Psoas muscle (tissue), 8 donors: ENCODE measurements around the gene IL36G. TPM values are rescaled to one million over a fixed set of nuclear protein-coding genes. Genes with fewer than 3 reads are reported as not detected.
A peak's percentile ranks its signal among the peaks of the same experiment; 100 is the strongest.

ENCODE experiments used
- ATAC-seq, 4 donors: fragments of 200-7000 bp; cut with Tn5 transposase; one replicate each; pipeline ENCODE4 v1.9.1; 2020; ENCODE audit warnings: moderate library complexity in 3 of 4, mild to moderate bottlenecking in 2 of 4
- DNase-seq, 2 donors: peaks; one replicate each; pipeline ENCODE4 v3.0.0-alpha.2; 2020
- H3K27ac ChIP-seq: fragments of 200-600 bp; one replicate; pipeline ENCODE4 v1.8.0; 2022
- H3K27me3 ChIP-seq, 3 donors: fragments of 200-600 bp in 1 of 3; one replicate each; pipeline versions ENCODE4 v1.6.1 to v1.8.0; 2013 to 2022; ENCODE audit warnings: low read length in 2 of 3, mild to moderate bottlenecking in 2 of 3, moderate library complexity in 1 of 3; ENCODE audit not compliant: insufficient read depth in 3 of 3
- H3K36me3 ChIP-seq, 2 donors: fragments of 200-600 bp in 1 of 2; one replicate each; pipeline versions ENCODE4 v1.6.1 to v1.8.0; 2013 to 2022; ENCODE audit warnings: low read depth in 1 of 2, mild to moderate bottlenecking in 1 of 2, moderate library complexity in 1 of 2; ENCODE audit not compliant: insufficient read depth in 1 of 2
- H3K4me1 ChIP-seq: fragments of 200-600 bp; one replicate; pipeline ENCODE4 v1.8.0; 2022
- H3K4me3 ChIP-seq: fragments of 200-600 bp; one replicate; pipeline ENCODE4 v1.8.0; 2022; ENCODE audit warnings: mild to moderate bottlenecking
- H3K9me3 ChIP-seq: fragments of 200-600 bp; one replicate; pipeline ENCODE4 v1.8.0; 2022
- WGBS, 3 donors: extraction: QIAGEN DNeasy Blood & Tissue Kit; methylation state at CpG; one replicate each; pipeline versions ENCODE4 v1.1.6 to v1.1.7; 2013; 5-methylcytosine and 5-hydroxymethylcytosine counted together
- intact Hi-C, 2 donors: fragments of 100-400 bp; cut with DNase I; formaldehyde crosslinking; loops; one replicate each; pipeline versions ENCODE4 v1.11.0 to v1.14.2; 2022
- polyA plus RNA-seq, 3 donors: library from polyadenylated mRNA; stranded (reverse); fragments of 200-250 nt; gene quantifications; one replicate each; pipeline ENCODE4 v1.2.3, GENCODE V29; 2013
- total RNA-seq, 4 donors: library from RNA; stranded (reverse); fragmentation: NEBNext Ultra II Directional in 2 of 4; extraction: Animal tissue kit (Norgen Biotek cat#: 25700) in 2 of 4; gene quantifications; one replicate each; pipeline versions ENCODE4 v1.2.1 to v1.2.4, GENCODE V29; 2021 to 2023
- TF ChIP-seq, protein P1 (sequence below): fragments of 200-600 bp; IDR thresholded peaks from one replicate; pipeline ENCODE4 v1.8.0; 2022; ENCODE audit warnings: antibody characterized with exemption
- donor health status: healthy with polysubstance abuse.
- donor health status: DM: no; HTN: no; CAD: no; lungs with moderate emphysema.
- donor health status: Bipolar disorder and iron deficiency.
- donor health status: healthy.
- donor health status: DM: yes; HTN: yes; CAD: no.
- donor health status: DM: no; HTN: no; CAD: no.
- donor health status: DM: no; HTN: no; CAD: no.
- donor health status: DM: yes; HTN: yes; CAD: no.

Gene IL36G
- total and polyA plus RNA-seq, 7 donors, result not detected

DNA sequence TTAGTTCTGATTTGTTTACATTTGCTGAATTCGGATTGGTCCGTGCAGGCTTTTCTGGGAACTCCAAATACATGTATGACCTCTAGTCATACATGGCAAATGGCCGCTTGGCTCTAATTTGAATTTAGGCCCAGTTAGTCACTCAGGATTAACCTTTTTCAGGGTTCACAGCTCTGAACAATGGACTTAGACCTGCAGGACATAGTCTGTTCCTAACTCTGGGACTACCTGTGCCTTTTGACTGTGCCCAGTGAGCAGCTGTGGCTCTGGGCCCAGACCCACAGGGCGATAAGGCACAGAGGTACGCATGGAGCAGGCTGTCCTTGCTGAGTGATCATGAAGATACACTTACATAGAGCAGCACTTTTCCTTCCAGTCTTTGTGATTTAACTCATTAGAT, 38.4 kb upstream of the IL36G start:
- no peaks in the 10 kb centered on the region for H3K36me3 ChIP-seq
- H3K4me1 ChIP-seq, result no peaks in the 10 kb centered on the region
- TF ChIP-seq, protein P1, sequence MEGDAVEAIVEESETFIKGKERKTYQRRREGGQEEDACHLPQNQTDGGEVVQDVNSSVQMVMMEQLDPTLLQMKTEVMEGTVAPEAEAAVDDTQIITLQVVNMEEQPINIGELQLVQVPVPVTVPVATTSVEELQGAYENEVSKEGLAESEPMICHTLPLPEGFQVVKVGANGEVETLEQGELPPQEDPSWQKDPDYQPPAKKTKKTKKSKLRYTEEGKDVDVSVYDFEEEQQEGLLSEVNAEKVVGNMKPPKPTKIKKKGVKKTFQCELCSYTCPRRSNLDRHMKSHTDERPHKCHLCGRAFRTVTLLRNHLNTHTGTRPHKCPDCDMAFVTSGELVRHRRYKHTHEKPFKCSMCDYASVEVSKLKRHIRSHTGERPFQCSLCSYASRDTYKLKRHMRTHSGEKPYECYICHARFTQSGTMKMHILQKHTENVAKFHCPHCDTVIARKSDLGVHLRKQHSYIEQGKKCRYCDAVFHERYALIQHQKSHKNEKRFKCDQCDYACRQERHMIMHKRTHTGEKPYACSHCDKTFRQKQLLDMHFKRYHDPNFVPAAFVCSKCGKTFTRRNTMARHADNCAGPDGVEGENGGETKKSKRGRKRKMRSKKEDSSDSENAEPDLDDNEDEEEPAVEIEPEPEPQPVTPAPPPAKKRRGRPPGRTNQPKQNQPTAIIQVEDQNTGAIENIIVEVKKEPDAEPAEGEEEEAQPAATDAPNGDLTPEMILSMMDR, result no peak
- 90 to 93% (median 90%) methylated on average over 5 of the region's 5 CpGs for WGBS, 3 donors
- H3K27ac ChIP-seq, result no peak overlapping the region
- intact Hi-C loops, result no loop called here
- H3K27me3 ChIP-seq, result no peaks in the 10 kb centered on the region
- no peak overlapping the region for H3K4me3 ChIP-seq
- no peak for ATAC-seq
- DNase-seq, result no peak
- peaks cover under 1% of the 10 kb centered on the region for H3K9me3 ChIP-seq

DNA sequence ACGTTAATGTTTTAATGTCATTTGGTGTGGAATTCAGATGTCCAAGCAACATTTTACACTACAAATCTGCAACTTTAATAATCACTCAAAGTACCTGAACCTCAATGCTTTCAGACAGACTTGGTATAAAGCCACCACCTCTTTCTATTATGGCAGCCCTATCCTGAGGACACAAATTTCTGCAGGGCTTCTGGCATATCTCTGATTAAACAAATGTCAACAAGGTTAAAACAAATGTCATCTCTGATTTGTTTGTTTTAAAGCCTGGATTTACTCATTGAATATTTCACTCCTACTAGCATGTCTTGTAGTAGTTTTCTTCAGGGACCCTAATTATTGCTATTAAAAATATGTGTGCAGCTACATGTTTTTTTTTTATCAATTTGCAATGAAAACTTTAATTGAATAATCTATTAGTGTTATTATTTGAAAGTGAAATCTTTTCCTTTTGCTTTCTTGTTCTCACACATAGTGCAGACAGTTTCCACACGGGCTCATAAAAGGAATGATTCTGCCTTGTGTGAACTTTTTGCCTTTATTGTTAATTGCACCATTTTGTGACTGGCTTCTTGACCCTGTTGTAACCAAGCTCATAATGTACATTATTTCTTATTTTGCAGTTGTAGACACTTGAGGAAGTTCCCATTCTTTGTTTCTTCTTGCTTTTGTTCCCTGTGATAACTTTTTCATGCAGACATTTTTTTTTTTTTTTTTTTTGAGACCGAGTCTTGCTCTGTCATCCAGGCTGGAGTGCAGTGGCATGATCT, 36.8 kb upstream of the IL36G start:
- intact Hi-C loops, result loop anchor here in 1 of 2 donors (5.0 kb wide), 1 partner anchor 194 kb away; no protein-coding TSS in a partner anchor
- peaks cover 12% of the 10 kb centered on the region for H3K9me3 ChIP-seq
- H3K27ac ChIP-seq, result no peak overlapping the region
- ATAC-seq (no peak), DNase-seq (no peak)
- no peaks in the 10 kb centered on the region for H3K27me3 ChIP-seq
- WGBS, 3 donors, result 61 to 70% (median 68%) methylated on average over 3 of the region's 3 CpGs
- TF ChIP-seq, protein P1, result no peak
- no peak overlapping the region for H3K4me3 ChIP-seq
- H3K4me1 ChIP-seq, result no peaks in the 10 kb centered on the region
- no peaks in the 10 kb centered on the region for H3K36me3 ChIP-seq

DNA sequence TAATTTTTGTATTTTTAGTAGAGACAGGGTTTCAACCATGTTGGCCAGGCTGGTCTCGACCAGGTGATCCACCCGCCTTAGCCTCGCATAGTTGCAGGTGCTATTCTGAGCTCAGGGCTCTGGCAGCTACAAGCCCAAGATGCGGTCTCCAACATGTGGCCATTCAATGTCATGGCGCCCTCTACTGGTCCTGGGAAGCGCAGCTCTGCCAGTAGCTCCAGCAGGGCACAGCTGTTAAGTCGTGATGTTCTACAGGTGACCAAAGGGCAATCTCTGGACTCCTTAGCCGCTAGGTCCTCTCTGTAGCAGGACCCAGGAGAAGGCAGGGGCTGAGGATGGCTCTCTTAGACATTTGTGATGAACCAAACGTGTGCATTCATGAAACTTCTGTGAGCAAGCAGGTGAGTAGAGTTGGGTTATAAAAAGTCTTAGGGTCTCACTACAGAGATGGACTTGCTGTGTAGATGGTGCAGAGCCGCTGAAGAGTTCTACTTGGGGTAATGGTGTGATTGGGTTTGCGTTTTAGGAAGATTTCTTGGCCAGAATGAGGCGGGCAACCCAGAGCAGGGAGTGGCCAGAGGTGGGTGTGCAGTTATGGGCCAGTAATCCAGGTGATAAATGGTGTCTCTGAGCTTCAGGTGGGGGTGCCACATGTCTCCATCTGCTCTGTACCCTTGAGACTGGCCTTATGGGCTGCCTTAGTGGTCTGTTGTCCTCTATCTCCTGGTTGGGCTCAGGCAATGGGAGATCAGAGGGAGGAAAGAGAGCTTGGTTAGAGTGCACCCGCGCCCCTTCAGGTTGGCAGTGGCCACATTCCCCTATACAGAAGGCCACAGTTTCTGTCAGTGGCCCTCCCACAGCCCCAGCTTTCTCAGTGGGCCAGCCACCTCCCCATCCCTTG, 35.8 kb upstream of the IL36G start:
- DNase-seq (peak in 1 of 2 donors; percentile 27), ATAC-seq (no peak)
- intact Hi-C loops, result loop anchor here in 1 of 2 donors (5.0 kb wide), 1 partner anchor 195 kb away; no protein-coding TSS in a partner anchor
- WGBS, 3 donors, result 30 to 31% (median 30%) methylated on average over 14 of the region's 14 CpGs
- H3K4me3 ChIP-seq, result no peak overlapping the region
- H3K27me3 ChIP-seq, result peaks cover 0 to 3% (median 0%) of the 10 kb centered on the region in 3 donors
- H3K27ac ChIP-seq, result no peak overlapping the region
- H3K9me3 ChIP-seq, result peaks cover 15% of the 10 kb centered on the region
- TF ChIP-seq, protein P1, result peak; percentile 38
- no peaks in the 10 kb centered on the region for H3K36me3 ChIP-seq
- H3K4me1 ChIP-seq, result no peaks in the 10 kb centered on the region

DNA sequence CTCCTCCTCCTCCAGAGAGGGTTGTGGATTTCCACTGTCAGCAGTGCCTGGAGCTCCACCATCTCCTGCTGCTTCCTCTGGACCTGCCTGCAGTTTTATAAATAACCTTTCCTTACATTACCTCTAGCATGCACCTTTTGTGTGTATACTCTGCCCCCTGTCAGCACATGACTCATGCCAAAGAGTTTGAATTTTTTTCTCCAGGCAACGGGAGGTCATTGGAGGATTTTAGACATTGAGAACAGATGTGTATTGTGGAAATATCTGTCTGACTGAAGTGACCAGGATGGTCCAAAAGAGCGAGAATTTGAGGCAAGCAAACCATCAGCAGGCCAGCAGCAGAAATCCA, 35.2 kb upstream of the IL36G start:
- DNase-seq (no peak), ATAC-seq (no peak)
- Histone ChIP-seq H3K36me3 (no peaks in the 10 kb centered on the region), H3K27me3 (peaks cover 0 to 3% (median 0%) of the 10 kb centered on the region in 3 donors), H3K4me3 (no peak overlapping the region), H3K4me1 (no peaks in the 10 kb centered on the region), H3K27ac (no peak overlapping the region), H3K9me3 (peaks cover 21% of the 10 kb centered on the region)
- TF ChIP-seq, protein P1, result no peak
- intact Hi-C loops, result loop anchor here in 1 of 2 donors (5.0 kb wide), 1 partner anchor 195 kb away; no protein-coding TSS in a partner anchor
- WGBS, 3 donors, result 53 to 64% (median 58%) methylated on average over 2 of the region's 2 CpGs
